Stimulated activated CD4-positive, alpha-beta T cell treated with anti-CD3 and anti-CD28 coated beads, Interleukin-1b, Interleukin-23, amount 100 ng/mL, for 4 hours (primary cell): ENCODE results near the gene PAEP.

Source experiments
- DNase-seq, 2 donors: peaks; one replicate each; pipeline ENCODE4 v3.0.0-alpha.2; 2020; ENCODE audit warnings: low read depth in 2 of 2

Gene PAEP

DNA sequence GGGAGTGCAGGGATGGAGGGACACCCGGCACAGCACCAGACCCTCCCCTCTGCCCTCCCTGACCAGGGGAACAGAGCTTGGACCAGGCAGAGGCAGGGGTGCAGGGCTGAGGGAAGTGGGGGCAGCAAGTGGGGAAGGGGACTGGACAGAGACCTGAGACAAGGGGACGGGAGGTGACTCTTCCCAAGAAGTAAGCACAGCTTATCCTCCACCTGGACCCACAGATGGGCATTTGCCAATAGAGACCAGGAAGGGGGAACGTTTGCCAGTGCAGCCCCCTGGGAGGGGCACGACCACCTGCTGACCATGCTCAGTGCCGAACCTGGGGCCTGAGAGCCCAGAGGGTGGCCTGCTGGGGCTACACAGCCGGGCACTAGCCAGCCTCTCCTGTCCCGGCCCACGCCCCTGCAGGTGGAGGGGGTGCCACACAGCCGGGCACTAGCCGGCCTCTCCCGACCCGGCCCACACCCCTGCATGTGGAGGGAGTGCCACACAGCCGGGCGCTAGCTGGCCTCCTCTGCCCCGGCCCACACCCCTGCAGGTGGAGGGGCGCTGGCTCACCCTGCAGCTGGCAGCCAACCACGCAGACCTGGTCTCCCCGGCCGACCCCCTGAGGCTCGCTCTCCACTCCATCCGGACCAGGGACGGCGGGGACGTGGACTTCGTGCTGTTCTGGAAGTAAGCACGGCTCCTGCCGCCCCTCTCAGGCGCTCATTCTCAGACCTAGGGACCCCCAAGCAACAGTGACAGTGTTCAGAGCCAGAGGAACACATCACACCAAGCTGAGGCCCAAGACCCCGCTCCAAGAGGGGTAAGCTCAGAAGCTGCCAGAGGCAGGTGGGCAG lies 53.5 kb downstream of the PAEP start:
- no peak for DNase-seq

DNA sequence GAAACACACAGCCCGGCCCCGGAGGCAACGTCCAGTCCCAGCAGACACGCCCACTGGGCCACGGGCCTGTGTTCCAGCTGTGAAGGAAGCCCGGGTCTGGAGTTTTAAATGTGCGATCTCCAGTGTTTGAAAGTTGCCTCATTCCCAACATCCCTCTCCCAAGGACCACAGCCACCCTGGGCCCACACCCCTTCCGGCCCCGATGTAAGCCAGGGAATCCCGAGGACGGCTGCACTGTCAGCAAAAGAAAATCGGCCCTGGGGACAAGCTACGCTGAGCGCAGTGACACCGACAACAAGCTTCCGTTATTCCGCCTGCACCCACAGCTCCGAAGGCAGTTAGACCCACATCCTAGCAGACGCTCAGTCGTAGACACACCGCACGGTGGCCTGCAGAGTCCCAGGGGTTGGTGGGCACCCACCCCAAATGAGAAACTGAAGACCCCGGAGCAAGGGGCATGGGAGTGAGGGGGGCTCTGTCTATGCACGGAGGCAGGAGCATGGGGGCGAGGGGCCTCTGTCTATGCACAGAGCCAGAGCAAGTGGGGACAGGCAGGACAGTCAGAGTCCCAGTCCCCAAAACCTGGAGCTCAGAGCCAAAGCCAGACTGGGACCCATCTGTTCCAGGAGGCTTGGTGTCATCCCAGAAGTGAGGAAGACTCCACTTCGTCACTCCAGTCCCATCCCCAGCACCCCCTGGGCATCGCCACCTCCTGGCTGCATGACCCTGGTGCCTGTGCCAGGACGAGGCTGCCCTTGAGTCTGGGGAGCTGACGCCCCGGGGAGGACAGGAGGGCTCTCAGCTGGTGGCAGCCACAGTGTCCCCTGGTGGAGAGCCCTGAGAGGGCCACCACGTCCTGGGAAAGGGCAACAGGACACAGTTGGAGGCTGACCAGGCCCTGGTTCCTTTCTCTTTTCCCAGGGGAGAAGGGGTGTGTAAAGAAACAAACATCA lies 54.4 kb downstream of the PAEP start:
- no peak for DNase-seq
